ENCODE results near the gene PYCR2.
"Not testable (repeated sequence)": the region's sequence is repeated elsewhere in the genome, so short reads cannot be mapped to it uniquely, and the experiment has no call there.

Gene PYCR2

DNA sequence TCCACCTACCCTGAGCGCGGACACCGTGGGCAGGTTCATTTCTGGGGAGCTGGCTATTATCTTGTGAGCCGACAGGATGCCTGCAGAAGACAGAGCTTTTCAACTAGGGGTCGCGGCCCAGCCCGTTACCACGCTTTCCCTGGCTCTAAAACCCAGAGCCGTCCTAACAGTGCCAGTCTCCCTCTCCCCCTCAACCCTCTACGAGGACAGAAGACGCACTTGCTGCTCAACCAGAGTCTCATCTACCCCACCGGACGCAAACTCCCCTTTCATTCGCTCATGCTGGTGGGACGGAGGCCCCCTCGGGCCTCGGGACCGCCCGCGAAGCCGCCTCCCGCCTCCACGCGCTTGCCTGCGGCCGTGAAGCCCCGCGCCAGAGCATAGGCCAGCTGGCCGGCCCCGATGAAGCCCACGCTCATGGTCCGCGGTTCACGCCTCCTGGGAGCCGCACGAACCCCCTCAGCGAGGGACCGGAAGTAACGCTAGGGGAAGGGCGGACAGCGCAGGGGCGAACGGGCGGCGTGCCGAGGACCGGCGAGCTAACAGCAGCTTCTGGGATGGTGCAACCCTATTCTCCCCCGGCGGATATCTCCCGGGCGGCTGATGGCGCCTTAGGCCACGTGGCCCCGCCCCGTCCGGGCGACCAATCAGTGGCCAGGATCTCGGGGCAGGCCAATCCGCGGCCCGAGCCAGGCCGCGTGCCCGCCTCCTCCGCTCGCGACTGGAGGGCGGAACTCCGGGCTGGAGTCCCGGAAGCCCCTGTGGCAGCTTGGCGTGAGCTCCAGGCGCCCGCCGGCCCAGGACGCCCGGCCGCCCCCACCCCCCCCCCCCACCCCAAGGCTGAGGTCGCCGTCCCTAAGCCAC is at the start of gene PYCR2:
PYCR2 (minus strand) TSS at position 559 of the 864 bp plus-strand sequence; CDS start at position 419, 140 bp downstream.
- DNase-seq (ENCODE audit: low spot score) = peak; percentile 96

DNA sequence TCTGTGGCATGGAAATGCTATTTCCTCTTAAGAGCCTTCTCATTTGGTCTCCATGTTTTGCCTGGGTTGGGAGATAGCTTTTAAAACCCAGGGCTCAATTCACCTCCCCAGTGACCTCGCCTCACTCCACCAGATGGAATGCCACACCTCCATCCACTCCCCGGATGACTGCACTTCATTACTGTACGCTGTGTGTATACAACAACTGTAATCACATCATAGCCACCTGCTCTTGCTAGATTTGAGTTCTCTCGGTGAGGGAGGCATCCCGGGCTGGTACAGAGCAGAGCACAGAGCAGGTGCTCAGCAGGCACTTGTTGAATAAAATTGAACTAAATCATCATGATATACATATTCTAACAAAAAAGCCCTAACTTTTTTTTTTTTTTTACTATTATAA is 49.1 kb upstream of the PYCR2 start:
- DNase-seq (ENCODE audit: low spot score) = peak; percentile 64

GRCh38 chr1:225972344-225973152 is 48.5 kb upstream of the PYCR2 start:
- DNase-seq (ENCODE audit: low spot score) = no peak

DNA sequence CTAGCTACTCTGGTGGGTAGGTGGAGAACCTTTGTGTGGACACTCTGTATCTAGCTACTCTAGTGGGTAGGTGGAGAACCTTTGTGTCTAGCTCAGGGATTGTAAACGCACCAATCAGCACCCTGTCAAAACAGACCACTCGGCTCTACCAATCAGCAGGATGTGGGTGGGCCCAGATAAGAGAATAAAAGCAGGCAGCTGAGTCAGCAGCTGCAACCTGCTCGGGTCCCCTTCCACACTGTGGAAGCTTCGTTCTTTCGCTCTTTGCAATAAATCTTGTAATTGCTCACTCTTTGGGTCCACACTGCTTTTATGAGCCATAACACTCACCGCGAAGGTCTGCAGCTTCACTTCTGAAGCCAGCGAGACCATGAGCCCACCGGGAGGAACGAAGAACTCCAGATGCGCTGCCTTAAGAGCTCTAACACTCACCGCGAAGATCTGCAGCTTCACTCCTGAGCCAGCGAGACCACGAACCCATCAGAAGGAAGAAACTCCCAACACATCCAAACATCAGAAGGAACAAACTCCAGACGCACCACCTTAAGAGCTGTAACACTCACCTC is 46.6 kb upstream of the PYCR2 start:
- DNase-seq (ENCODE audit: low spot score) = not testable (repeated sequence)

- not testable (repeated sequence) for DNase-seq (ENCODE audit: low spot score)
Observed at GRCh38 chr1:225969751-225970150, 45.7 kb upstream of the PYCR2 start.

- no peak for DNase-seq (ENCODE audit: low spot score)
Observed at GRCh38 chr1:225965231-225965630, 41.2 kb upstream of the PYCR2 start.

DNA sequence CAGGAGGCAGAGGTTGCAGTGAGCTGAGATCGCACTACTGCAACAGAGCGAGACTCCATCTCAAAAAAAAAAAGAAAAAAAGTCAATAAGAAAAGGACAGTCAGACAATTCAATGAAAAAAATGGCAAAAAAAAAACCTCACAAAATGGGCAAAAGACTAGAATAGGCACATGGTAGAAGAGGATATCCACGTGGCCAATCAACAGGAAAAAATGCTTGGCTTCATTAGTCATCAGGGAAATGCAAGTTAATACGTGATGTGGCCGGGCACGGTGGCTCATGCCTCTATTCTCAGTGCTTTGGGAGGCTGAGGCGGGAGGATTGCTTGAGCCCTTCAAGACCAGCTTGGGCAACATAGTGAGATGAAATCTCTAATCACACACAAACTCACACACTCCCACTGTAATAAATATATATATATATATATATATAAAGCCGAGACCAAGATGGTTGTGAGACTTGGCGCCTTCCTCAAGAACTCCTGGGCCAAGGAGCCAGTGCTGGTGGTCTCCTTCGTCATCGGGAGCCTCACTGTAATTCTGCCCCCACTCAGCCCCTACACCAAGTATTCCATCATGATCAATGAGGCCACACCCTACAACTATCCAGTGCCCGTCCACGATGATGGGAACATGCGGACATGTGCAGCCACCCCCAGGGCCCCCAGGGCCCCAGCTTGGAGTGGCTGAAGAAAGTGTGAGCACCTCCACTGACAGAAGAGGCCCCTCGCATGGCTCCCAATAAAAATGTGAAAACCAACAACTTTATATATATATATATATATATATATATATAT is 39.9 kb upstream of the PYCR2 start:
- DNase-seq (ENCODE audit: low spot score) = no peak

- DNase-seq (ENCODE audit: low spot score) = peak; percentile 70
Observed at GRCh38 chr1:225962440-225962975, 38.5 kb upstream of the PYCR2 start.

- no peak for DNase-seq (ENCODE audit: low spot score)
Observed at GRCh38 chr1:225961659-225962439, 37.8 kb upstream of the PYCR2 start.

DNA sequence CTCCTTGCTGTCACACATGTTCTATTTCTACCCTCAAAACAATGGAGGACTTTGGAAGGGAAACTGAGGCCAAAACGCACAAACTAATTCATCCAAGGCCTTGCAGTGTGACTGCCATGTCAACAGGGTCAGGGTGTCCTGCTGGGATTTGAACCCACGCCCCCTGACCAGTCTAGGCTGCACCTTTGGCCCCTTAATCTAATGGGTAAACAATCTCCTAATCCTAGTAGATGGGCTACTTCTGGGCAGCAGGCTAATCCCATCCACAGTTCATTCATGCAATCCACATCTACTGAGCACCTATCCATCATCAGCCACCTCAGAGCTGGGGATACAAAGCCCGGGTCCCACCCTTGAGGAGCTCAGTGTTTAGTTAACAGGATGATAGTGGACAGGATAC is 34.0 kb upstream of the PYCR2 start:
- DNase-seq (ENCODE audit: low spot score) = no peak

DNA sequence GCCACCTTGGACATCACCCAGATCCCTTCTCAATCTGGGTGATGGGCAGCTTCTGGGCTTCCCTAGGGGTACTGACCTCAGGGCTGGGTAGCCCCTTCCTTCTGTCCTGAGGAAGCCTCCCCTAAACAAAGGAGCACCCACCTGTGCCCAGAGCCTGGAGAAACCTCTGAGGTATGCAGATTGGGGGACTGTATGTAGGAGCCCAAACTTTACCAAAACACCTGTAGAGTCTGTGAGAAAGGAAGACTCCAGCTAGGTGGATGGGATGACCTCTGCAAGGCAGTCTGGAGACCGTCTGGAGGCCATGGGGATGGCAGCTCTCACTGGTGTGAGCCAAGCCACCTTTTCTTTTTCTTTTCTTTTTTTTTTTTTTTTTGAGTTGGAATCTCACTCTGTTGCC is 30.7 kb upstream of the PYCR2 start:
- no peak for DNase-seq (ENCODE audit: low spot score)

DNA sequence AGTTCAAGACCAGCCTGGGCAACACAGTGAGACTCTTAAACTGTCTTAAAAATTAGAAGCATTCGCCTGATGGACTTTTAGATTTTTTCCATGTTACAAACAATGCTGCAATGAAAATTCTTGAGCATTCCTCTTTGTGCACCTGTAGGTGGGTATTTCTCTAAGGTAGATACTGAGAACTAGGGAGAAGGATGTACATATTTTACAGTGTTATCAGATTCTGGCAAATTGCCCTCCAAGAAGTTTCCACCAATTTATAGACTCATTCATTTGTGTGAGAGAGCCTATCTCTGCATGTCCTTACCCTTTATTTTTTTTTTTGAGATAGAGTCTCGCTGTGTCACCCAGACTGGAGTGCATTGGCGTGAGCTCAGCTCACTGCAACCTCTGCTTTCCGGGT is 29.3 kb upstream of the PYCR2 start:
- DNase-seq (ENCODE audit: low spot score) = no peak

DNA sequence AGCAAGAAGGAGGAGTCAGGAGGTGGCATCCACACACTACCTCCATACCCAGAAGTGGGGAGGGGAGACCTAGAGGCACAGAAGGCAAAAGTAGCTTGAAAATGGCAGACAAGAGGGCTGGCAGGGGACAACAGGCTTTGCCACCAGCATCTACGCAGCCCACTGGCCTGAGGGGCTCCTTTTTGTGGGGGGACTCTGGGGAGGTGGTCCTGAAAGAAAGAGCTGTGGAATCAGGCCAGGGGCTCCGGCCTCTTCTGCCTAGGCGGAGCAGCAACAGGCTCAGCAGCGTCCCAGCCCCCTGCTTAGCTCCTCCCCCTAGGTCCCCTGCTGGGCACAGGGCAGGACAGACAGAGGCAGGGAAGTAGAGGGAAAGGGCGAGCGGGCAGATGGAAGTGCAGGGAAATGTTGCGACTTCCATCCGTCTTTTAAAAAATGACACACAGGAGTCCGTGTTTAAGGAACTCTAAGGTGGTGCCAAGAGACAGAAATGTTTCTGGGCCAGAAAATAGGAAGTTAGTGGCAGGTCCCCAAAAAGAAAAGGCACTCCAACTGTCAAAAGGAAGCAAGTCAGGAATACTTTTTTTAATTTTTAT is 27.0 kb upstream of the PYCR2 start:
- no peak for DNase-seq (ENCODE audit: low spot score)

GRCh38 chr1:225949041-225949440 is 25.0 kb upstream of the PYCR2 start:
- no peak for DNase-seq (ENCODE audit: low spot score)

DNA sequence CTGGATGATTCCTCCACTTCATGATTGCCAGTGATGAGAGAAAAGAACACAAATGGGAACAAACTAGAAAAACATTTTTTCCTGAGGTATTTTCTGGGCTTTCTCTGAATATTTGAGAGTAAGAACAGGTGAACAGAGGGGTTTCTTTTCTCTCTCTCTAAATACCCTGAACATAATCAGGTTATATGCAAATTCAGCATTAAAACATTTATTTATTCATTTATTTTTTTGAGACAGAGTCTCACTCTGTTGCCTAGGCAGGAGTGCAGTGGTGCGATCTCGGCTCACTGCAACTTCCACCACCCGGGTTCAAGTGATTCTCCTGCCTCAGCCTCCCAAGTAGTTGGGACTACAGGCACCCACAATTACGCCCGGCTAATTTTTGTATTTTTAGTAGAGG is 22.8 kb upstream of the PYCR2 start:
- no peak for DNase-seq (ENCODE audit: low spot score)

DNA sequence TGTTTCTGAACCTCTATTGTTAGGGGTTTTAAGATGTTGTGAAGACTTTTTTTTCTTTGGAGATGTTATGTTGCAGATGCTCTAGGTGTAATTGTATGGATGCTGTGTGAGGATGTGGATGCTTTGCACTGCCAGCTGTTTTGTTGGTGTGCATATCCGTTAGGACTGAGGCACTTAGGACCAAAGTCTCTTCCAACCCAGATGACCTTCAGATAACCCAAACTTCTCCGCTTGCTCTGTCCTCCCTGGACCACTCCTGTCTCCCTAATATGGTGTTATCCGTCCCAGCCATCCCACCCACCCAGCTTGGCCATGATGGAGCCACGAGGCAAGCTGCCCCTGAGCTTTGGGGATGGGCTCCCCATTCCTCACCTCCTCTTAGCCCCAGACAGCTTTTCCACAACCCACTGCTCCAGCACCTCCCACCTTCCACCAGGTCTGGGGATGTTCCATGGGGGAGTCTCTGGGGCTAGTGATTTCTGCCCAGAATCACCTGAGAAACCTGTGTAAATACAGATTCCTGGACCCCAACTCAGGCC is 22.1 kb upstream of the PYCR2 start:
- DNase-seq (ENCODE audit: low spot score) = no peak

DNA sequence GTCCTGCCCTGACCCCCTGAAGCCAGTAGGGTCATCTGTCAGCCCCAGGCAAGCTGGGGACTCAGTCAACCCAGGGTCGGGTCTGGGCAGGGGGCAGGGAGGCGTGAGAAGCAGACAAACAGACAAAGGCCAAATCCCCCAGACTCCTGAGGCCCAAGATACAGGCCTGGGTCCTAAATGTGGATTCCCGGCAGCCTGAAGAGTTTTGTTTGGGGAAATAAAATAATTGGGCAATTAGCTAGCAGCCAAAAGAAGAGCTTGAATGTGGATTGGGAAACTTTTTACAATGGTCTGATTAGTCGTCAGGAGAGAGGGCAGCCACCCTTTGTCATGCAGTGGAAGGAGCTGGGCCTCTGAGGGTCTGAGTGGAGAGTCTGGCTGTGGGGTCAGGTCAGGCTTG is 21.5 kb upstream of the PYCR2 start:
- DNase-seq (ENCODE audit: low spot score) = no peak

DNA sequence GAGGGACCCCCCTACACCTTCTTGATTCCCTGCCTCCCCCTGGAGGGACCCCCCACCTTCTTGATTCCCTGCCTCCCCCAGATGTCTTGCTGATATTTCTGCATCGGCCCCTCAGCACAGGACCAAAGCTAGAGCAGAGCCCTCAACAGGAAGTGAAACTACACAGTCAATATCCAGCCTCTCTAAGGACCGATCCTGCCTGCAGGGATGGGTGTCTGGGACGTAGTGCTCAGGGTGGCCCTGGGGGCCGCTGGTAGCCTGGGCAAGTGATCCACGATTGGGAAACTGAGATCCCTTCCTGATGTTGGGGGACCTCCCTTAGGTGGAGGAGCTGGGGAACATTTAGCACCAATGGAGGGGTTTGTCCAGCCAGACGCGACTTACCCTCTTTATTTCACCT is 20.9 kb upstream of the PYCR2 start:
- no peak for DNase-seq (ENCODE audit: low spot score)

DNA sequence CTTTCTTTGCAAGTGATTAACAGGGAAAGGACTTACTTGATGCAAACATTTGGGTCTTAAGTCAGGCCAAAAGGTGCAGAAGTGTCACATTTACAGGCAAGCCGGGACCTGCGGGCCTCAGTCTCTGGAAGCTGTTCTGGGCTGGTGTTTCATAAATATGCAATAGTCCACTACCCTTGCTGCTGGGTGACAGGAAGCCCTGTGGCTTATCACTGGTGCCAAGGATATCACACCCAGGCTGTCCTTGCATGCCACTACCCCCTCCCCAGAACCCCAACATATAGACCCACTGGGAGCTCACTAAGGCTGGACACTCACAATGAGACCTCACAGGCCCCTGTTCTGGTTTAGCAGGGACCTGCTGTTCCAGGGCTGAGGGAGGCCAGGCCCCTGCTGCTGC is 20.3 kb upstream of the PYCR2 start:
- DNase-seq (ENCODE audit: low spot score) = no peak

GRCh38 chr1:225943582-225943981 is 19.5 kb upstream of the PYCR2 start:
- DNase-seq (ENCODE audit: low spot score) = no peak

All from hematopoietic multipotent progenitor cell treated with erythropoietin and hydrocortisone succinate and interleukin-3 and kit ligand, for 17 days (in vitro differentiated cells).